Pons (tissue), 1 donor: Measurements from ENCODE around the gene GCN1.
"Not testable (repeated sequence)": the region's sequence is repeated elsewhere in the genome, so short reads cannot be mapped to it uniquely, and the experiment has no call there.

Source experiments
- DNase-seq: peaks from one replicate; pipeline ENCODE4 v3.0.0-alpha.2; 2016; ENCODE audit warnings: low spot score

The GCN1 gene

DNA sequence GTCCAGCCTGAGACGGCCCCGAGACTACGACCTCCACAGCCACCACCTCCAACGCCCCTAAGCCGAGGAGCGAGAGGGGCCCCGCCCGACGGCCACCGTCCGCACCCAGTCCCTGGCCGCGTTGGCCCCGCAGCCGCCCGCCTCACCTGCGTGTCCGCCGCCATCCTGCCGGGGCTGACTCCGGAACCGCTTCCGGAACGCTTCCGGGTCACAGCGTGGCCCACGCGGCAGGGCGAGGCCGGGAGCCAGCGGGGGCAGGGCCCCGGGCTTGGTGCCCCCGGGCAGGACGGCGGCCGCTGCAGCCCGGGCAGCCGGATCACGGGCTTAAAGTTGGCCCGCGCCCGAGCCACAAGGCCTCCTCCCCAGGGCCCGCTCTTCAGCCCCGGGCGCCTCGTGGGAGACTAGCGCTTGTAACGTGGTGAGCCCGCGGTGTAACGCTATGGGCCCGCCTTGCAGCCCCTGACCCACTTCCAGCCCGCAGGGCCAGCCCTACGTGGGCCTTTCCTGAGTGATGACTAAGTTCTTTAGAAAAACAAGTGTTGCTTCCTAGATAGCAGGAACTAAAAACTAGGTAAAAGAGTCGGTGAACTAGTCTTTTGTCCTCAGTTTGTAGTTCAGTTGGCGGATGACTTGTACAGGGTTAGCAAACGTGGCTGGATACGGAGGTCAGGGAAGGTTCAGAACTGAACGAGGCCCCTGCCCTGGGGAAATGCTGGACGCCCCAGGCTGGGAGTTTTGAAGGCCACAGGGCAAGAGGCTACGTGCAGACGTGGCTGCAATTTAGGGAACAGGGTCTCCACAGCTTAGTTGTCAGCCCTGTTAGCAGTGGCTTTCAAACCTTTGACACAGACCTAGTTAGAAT is at the start of gene GCN1:
TSS of gene GCN1 (minus strand) at position 182 of the 862 bp plus-strand sequence. CDS start at position 164, 18 bp downstream.
- peak; percentile 53 for DNase-seq

GRCh38 chr12:120242971-120243699 is 48.6 kb upstream of the GCN1 start:
- no peak for DNase-seq

GRCh38 chr12:120242275-120242799 is 47.8 kb upstream of the GCN1 start:
- DNase-seq, result no peak

- DNase-seq, result no peak
These were observed 47.2 kb upstream of the GCN1 start for GRCh38 chr12:120241561-120242274.

GRCh38 chr12:120240495-120240833 is 45.9 kb upstream of the GCN1 start:
- no peak for DNase-seq

GRCh38 chr12:120239776-120240494 is 45.4 kb upstream of the GCN1 start:
- DNase-seq, result no peak

GRCh38 chr12:120238839-120239445 is 44.4 kb upstream of the GCN1 start:
- no peak for DNase-seq

- no peak for DNase-seq
These were observed 43.7 kb upstream of the GCN1 start for GRCh38 chr12:120238217-120238616.

GRCh38 chr12:120237360-120238171 is 43.1 kb upstream of the GCN1 start:
- no peak for DNase-seq

DNA sequence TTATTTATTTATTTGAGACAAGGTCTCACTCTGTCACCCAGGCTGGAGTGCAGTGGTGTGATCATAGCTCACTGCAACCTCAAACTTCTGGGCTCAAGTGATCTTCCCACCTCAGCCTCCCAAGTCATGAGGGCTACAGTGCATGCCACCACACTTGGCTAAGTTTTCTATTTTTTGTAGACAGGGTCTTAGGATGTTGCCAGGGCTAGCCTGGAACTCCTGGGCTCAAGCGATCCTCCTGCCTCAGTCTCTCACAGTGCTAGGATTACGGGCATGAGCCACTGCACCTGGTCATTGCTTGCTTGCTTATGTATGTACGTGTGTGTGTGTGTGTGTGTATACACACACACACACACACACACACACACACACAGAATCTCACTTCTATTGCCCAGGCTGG is 42.3 kb upstream of the GCN1 start:
- DNase-seq, result not testable (repeated sequence)

GRCh38 chr12:120235369-120236323 is 41.1 kb upstream of the GCN1 start:
- no peak for DNase-seq

DNA sequence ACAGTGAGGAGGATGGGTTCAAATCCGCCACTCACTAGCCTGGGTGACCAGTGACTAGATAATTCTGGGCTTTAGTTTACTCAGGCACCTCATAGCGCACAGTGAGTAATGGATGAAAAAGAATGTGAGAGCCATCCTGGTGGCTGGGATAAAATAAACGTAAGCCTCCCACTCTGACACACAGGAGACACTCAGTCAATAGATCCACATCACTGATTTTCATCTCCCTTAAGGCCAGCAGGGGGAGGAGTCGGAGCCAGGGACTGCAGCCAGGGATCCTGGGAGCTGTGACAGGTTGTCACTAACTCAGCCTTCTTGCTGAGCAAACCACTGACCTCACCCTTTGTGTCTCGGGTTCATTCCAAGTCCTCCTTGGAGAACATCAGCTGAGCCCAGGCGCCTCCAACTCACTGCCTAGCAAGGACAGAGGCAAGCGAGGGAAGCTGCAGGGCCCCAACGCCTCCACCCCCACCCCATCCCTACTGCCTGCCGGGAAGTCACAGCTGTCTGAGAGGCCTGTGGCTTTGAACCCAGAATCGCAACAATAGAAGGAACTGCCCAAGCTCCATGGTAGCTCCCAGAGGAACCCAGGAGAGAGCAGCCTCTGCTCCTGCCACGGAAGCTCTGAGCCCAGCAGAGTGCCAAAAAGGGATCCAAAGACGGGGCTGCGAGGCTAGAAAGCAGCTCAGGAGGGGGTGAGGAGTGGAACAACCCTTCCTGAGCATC is 40.3 kb upstream of the GCN1 start:
- DNase-seq, result peak; percentile 89

- no peak for DNase-seq
These were observed 36.9 kb upstream of the GCN1 start for GRCh38 chr12:120231316-120232011.

DNA sequence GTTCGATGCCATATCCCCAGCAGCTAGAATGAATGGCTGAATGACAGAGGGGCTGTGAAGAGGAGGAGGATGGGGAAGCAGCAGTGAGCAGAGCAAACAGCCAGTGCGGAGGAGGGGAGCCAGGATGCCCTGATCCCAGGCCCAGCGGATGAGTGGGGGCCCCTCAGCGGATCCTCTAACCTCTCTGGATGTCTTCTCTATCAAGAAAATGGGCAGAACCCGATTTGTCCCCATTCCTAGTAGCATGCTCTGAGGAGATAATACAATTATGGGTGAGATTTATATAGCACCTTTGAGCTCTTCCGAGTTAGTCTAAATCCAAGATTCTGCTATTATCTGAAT is 36.4 kb upstream of the GCN1 start:
- DNase-seq, result no peak

- DNase-seq, result no peak
These were observed 35.9 kb upstream of the GCN1 start for GRCh38 chr12:120230326-120230973.

GRCh38 chr12:120229487-120230325 is 35.2 kb upstream of the GCN1 start:
- DNase-seq, result no peak

DNA sequence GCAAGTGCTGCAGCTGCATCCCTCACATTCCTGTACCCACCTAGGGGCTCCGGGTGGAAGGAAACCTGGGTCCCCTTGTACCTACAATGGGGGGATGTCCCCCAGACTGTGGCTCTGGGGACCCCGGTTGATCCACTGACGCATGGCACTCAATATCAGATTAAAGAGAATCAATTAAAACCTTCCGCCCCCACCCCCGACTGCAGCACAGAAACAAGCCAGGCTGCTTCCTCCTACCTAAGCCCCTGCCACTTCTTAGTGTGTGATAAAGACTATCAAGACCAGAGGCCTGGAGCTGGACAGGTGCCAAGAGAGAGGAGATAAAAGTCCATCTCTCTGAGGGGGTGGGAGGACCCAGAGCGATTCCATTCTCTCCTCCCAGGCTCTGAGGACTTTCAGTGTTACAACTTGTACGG is 34.6 kb upstream of the GCN1 start:
- DNase-seq, result no peak
